GM12875 (cell line): ENCODE data around the gene PTGES.
"Not testable (repeated sequence)": the region's sequence is repeated elsewhere in the genome, so short reads cannot be mapped to it uniquely, and the experiment has no call there.

Experiments used
- H3K4me3 ChIP-seq: one replicate; pipeline ENCODE4 v1.5.1; 2011; ENCODE audit warnings: low read depth, low read length, control low read depth
- CTCF ChIP-seq: IDR thresholded peaks from 2 replicates; pipeline ENCODE4 v1.5.1; 2011; ENCODE audit warnings: low read depth, mild to moderate bottlenecking, control low read depth, inconsistent platforms, low read length, moderate library complexity, borderline replicate concordance; ENCODE audit not compliant: insufficient read depth

The PTGES gene

GRCh38 chr9:129750013-129750638 lies 2.7 kb downstream of the PTGES start:
- H3K4me3 ChIP-seq, result no peak overlapping the region
- TF ChIP-seq CTCF, result no peak

- no peak overlapping the region for H3K4me3 ChIP-seq
- no peak for TF ChIP-seq CTCF
Measured at GRCh38 chr9:129749575-129749974, 3.3 kb downstream of the PTGES start.

GRCh38 chr9:129749052-129749451 lies 3.8 kb downstream of the PTGES start:
- H3K4me3 ChIP-seq, result not testable (repeated sequence)

- TF ChIP-seq CTCF, result no peak
Measured at GRCh38 chr9:129748249-129748648, 4.6 kb downstream of the PTGES start.

GRCh38 chr9:129746092-129746777 lies 6.6 kb downstream of the PTGES start:
- no peak overlapping the region for H3K4me3 ChIP-seq
- no peak for TF ChIP-seq CTCF

More at GRCh38 chr9:129748249-129748648, 4.6 kb downstream of the PTGES start:
- H3K4me3 ChIP-seq, result no peak overlapping the region

GRCh38 chr9:129745200-129745599 lies 7.6 kb downstream of the PTGES start:
- no peak for TF ChIP-seq CTCF
- no peak overlapping the region for H3K4me3 ChIP-seq

GRCh38 chr9:129740666-129741464 lies 12.0 kb downstream of the PTGES start:
- no peak for TF ChIP-seq CTCF
- H3K4me3 ChIP-seq, result no peak overlapping the region
